Activated T-cell treated with anti-CD3 and anti-CD28 coated beads, Interleukin-2, amount 50 U/mL, for 4 hours (primary cell): ENCODE results near the gene CCDC90B. TPM values are rescaled to one million over a fixed set of nuclear protein-coding genes. Genes with fewer than 3 reads are reported as not detected.
"Not testable (repeated sequence)": the region's sequence is repeated elsewhere in the genome, so short reads cannot be mapped to it uniquely, and the experiment has no call there.

Experiments used
- ATAC-seq, 2 donors: fragments of 200-7000 bp; cut with Tn5 transposase; one replicate each; pipeline ENCODE4 v1.10.0; 2021
- DNase-seq: peaks from one replicate; pipeline ENCODE4 v3.0.0-alpha.2; 2020
- H3K27me3 Mint-ChIP-seq: one replicate; pipeline ENCODE4 v1.8.0; 2021; ENCODE audit warnings: low read depth, mixed read lengths
- H3K36me3 Mint-ChIP-seq: one replicate; pipeline ENCODE4 v1.8.0; 2022; ENCODE audit warnings: mixed read lengths; ENCODE audit not compliant: insufficient read depth
- H3K4me1 Mint-ChIP-seq: one replicate; pipeline ENCODE4 v1.8.0; 2021; ENCODE audit warnings: low read depth, mixed read lengths
- H3K4me3 Mint-ChIP-seq: one replicate; pipeline ENCODE4 v1.8.0; 2021; ENCODE audit warnings: mild to moderate bottlenecking, moderate library complexity, mixed read lengths
- H3K9me3 Mint-ChIP-seq: one replicate; pipeline ENCODE4 v1.8.0; 2021; ENCODE audit warnings: mixed read lengths
- total RNA-seq, 3 donors: library from RNA; stranded (reverse); gene quantifications; one replicate each; pipeline ENCODE4 v1.2.1, GENCODE V29; 2021

Gene CCDC90B
- total RNA-seq, 3 donors from 2014 or later, result 22.8 to 30.1 (median 23.6) TPM

DNA sequence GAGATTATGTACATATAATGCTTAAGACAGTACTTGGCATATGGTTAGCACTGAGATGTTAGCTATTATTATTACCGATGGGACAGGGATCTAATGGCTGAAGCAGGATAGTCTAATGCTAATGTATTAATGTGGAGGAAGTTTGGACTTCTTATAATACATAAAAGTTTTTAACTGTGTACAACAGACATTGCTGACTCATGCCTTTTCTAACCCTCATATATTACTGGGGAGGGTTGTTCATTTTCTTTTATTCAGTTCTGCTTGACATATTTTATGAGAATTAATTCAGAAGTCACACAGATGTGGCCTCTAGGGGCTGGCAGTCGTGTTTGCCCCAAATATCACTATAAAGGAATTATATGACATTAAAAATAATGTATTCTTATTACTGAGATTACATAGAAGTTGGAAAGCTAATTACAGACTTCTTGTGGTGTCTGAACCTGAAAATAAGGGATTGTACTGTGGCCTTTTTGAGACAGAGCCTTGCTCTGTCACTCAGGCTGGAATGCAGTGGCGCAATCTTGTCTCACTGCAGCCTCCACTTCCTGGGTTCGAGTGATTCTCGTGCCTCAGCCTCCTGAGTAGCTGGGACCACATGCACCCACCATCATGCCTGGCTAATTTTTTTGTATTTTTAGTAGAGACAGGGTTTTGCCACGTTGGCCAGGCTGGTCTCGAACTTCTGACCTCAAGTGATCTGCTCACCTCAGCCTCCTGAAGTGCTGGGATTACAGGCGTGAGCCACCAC lies 10.1 kb downstream of the CCDC90B start:
- no peak for ATAC-seq
- Mint-ChIP-seq H3K4me1 (peaks cover 12% of the 10 kb centered on the region), H3K36me3 (peaks cover 42% of the 10 kb centered on the region), H3K9me3 (no peaks in the 10 kb centered on the region), H3K4me3 (no peak overlapping the region), H3K27me3 (no peaks in the 10 kb centered on the region)
- no peak for DNase-seq

DNA sequence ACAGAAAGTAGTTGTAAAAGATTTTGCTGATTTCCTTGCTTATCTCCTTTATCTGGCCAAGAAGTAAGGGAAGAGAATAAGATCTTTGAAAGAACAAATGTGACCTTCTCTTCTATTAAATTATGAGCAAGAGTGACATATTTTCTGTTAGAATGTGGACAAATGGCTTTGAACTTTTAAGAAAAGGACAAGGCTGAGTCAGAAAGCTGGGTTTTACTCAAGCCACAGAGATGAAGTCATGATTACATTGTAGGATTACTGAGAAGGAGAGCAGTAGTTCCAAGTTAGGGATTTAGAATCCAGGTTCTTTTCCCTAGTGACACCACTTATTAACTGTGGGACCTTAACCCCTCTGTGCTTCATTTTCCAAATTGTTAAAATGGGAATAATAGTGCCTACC lies 13.5 kb downstream of the CCDC90B start:
- no peaks in the 10 kb centered on the region for H3K27me3 Mint-ChIP-seq
- peaks cover 22% of the 10 kb centered on the region for H3K4me1 Mint-ChIP-seq
- H3K36me3 Mint-ChIP-seq, result peaks cover 51% of the 10 kb centered on the region
- H3K4me3 Mint-ChIP-seq, result no peak overlapping the region
- no peak for DNase-seq
- no peaks in the 10 kb centered on the region for H3K9me3 Mint-ChIP-seq
- no peak for ATAC-seq

DNA sequence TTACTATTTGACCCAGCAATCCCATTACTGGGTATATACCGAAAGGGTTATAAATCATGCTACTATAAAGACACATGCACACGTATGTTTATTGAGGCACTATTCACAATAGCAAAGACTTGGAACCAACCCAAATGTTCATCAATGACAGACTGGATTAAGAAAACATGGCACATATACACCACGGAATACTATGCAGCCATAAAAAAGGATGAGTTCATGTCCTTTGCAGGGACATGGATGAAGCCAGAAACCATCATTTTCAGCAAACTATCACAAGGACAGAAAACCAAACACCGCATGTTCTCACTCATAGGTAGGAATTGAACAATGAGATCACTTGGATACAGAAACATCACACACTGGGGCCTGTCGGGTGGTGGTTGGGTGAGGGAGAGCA lies 14.4 kb downstream of the CCDC90B start:
- H3K36me3 Mint-ChIP-seq, result peaks cover 56% of the 10 kb centered on the region
- H3K9me3 Mint-ChIP-seq, H3K4me3 Mint-ChIP-seq, H3K27me3 Mint-ChIP-seq, DNase-seq, ATAC-seq: not testable (repeated sequence)
- H3K4me1 Mint-ChIP-seq, result peaks cover 22% of the 10 kb centered on the region

DNA sequence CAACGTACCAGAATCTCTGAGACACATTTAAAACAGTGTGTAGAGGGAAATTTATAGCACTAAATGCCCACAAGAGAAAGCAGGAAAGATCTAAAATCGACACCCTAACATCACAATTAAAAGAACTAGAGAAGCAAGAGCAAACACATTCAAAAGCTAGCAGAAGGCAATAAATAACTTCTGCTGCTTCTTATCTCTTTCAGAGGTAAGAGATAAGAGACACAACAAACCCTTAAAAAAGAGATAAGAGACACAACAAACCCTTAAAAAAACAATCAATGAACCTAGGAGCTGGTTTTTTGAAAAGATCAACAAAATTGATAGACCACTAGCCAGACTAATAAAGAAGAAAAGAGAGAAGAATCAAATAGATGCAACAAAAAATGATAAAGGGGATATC lies 17.1 kb downstream of the CCDC90B start:
- DNase-seq, H3K27me3 Mint-ChIP-seq, H3K4me3 Mint-ChIP-seq, H3K9me3 Mint-ChIP-seq, ATAC-seq: not testable (repeated sequence)
- Mint-ChIP-seq H3K36me3 (peaks cover 66% of the 10 kb centered on the region), H3K4me1 (peaks cover 22% of the 10 kb centered on the region)

- no peak overlapping the region for H3K4me3 Mint-ChIP-seq
- no peaks in the 10 kb centered on the region for H3K9me3 Mint-ChIP-seq
- peaks cover 12% of the 10 kb centered on the region for H3K4me1 Mint-ChIP-seq
- DNase-seq, result no peak
- peaks cover 48% of the 10 kb centered on the region for H3K36me3 Mint-ChIP-seq
- no peak for ATAC-seq
- no peaks in the 10 kb centered on the region for H3K27me3 Mint-ChIP-seq
Observed at GRCh38 chr11:83265331-83265730, 20.8 kb downstream of the CCDC90B start.

- Mint-ChIP-seq H3K27me3 (no peaks in the 10 kb centered on the region), H3K9me3 (no peaks in the 10 kb centered on the region), H3K4me1 (no peaks in the 10 kb centered on the region), H3K36me3 (peaks cover 21% of the 10 kb centered on the region), H3K4me3 (no peak overlapping the region)
- no peak for DNase-seq
- no peak for ATAC-seq
Observed at GRCh38 chr11:83259559-83259958, 26.6 kb downstream of the CCDC90B start.

DNA sequence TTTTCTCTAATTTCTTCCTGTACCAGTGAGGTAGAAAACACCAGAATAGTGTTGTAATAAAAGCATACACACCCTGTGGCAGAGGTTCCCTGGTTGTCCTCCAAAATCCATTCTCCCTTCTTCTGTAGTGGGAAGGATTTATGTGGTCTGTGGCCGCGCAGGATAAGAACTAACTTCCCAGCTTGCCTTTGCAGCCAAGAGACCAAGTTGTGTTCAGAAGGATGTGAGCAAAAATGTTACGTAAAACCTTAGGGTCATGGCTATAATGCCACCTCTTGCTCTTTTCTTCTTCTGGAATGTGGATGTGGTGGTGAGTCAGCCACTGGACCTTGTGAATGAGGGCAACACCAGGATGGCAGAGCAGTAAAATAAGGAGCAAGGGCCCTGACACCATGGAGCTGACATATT lies 28.4 kb downstream of the CCDC90B start:
- ATAC-seq (no peak), DNase-seq (no peak)
- Mint-ChIP-seq H3K4me3 (no peak overlapping the region), H3K9me3 (no peaks in the 10 kb centered on the region), H3K4me1 (no peaks in the 10 kb centered on the region), H3K27me3 (no peaks in the 10 kb centered on the region), H3K36me3 (peaks cover 12% of the 10 kb centered on the region)

GRCh38 chr11:83256602-83257340 lies 29.4 kb downstream of the CCDC90B start:
- Mint-ChIP-seq H3K4me1 (no peaks in the 10 kb centered on the region), H3K27me3 (no peaks in the 10 kb centered on the region), H3K4me3 (no peak overlapping the region), H3K36me3 (peaks cover 11% of the 10 kb centered on the region), H3K9me3 (no peaks in the 10 kb centered on the region)
- no peak for ATAC-seq
- no peak for DNase-seq

GRCh38 chr11:83255366-83255765 lies 30.8 kb downstream of the CCDC90B start:
- H3K4me3 Mint-ChIP-seq, result no peak overlapping the region
- no peaks in the 10 kb centered on the region for H3K27me3 Mint-ChIP-seq
- ATAC-seq (no peak), DNase-seq (no peak)
- peaks cover 8% of the 10 kb centered on the region for H3K36me3 Mint-ChIP-seq
- H3K4me1 Mint-ChIP-seq, result no peaks in the 10 kb centered on the region
- H3K9me3 Mint-ChIP-seq, result no peaks in the 10 kb centered on the region

GRCh38 chr11:83252941-83253340 lies 33.2 kb downstream of the CCDC90B start:
- Mint-ChIP-seq H3K27me3 (no peaks in the 10 kb centered on the region), H3K36me3 (peaks cover 6% of the 10 kb centered on the region), H3K4me3 (no peak overlapping the region), H3K9me3 (no peaks in the 10 kb centered on the region), H3K4me1 (peaks cover 4% of the 10 kb centered on the region)
- ATAC-seq, result no peak
- no peak for DNase-seq

DNA sequence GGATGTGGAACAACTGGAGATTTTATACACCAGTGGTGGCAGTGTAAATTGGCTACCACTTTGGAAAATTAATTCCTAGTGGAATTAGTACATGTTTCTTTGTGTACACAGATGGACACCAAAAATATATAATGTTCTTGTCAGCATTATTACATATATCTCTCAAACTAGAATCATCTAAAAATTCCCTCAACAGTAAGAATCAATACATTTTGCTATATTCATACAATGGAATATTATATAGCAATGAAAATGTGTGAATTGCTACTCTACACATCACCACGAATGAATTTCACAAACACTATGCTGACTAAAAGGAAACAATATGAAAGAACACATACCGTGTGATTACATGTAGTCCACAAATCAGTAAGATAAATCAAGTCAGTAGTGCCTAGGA lies 33.9 kb downstream of the CCDC90B start:
- Mint-ChIP-seq H3K36me3 (peaks cover 3% of the 10 kb centered on the region), H3K4me3 (no peak overlapping the region), H3K27me3 (no peaks in the 10 kb centered on the region), H3K4me1 (peaks cover 4% of the 10 kb centered on the region), H3K9me3 (no peaks in the 10 kb centered on the region)
- DNase-seq, result no peak
- no peak for ATAC-seq

GRCh38 chr11:83249972-83250593 lies 36.1 kb downstream of the CCDC90B start:
- no peaks in the 10 kb centered on the region for H3K36me3 Mint-ChIP-seq
- no peak for DNase-seq
- H3K9me3 Mint-ChIP-seq, result no peaks in the 10 kb centered on the region
- peak; percentile 57 to 62 for ATAC-seq
- H3K4me3 Mint-ChIP-seq, result no peak overlapping the region
- peaks cover 4% of the 10 kb centered on the region for H3K4me1 Mint-ChIP-seq
- H3K27me3 Mint-ChIP-seq, result no peaks in the 10 kb centered on the region

- no peaks in the 10 kb centered on the region for H3K27me3 Mint-ChIP-seq
- no peak overlapping the region for H3K4me3 Mint-ChIP-seq
- ATAC-seq (no peak), DNase-seq (no peak)
- H3K36me3 Mint-ChIP-seq, result no peaks in the 10 kb centered on the region
- H3K9me3 Mint-ChIP-seq, result no peaks in the 10 kb centered on the region
- H3K4me1 Mint-ChIP-seq, result peaks cover 4% of the 10 kb centered on the region
Observed at GRCh38 chr11:83249445-83249844, 36.7 kb downstream of the CCDC90B start.

GRCh38 chr11:83241291-83241946 lies 44.7 kb downstream of the CCDC90B start:
- Mint-ChIP-seq H3K27me3 (no peaks in the 10 kb centered on the region), H3K4me1 (no peaks in the 10 kb centered on the region), H3K4me3 (no peak overlapping the region), H3K9me3 (no peaks in the 10 kb centered on the region), H3K36me3 (peaks cover 4% of the 10 kb centered on the region)
- no peak for ATAC-seq
- no peak for DNase-seq
